Panc1 (cell line): ENCODE results near the gene KLHL15.

Source experiments
- CTCF ChIP-seq: fragments of 450-650 bp; IDR thresholded peaks from 2 replicates; pipeline ENCODE4 v1.5.1; 2017; ENCODE audit warnings: mild to moderate bottlenecking
- POLR2AphosphoS5 ChIP-seq: IDR thresholded peaks from 2 replicates; pipeline ENCODE4 v1.6.1; 2012; ENCODE audit warnings: mild to moderate bottlenecking, low read depth, low read length, moderate library complexity

DNA sequence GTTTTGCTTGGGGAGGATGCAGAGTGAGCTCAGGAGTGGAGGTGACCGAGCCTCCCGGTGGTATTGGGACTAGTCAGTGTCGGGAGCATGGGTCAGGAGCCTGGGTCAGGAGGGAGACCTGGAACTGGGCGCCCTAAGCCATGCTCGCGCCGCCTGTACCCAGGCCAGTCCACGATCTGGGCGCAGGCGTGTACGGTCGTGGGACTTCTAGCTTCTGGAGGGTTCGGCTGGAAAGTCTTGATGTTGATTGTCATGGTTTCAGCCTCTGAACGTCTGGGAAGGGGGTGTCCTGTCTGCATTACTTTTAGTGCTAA is 28.0 kb upstream of the KLHL15 start:
- no peak for TF ChIP-seq CTCF
- no peak for TF ChIP-seq POLR2AphosphoS5
